Parathyroid adenoma (tissue), 2 donors: Measurements from ENCODE around the gene VSTM4.

Experiments used
- H2AFZ ChIP-seq: fragments of 300-600 bp; sonication (generic); one replicate; pipeline ENCODE4 v1.7.0; 2017; ENCODE audit warnings: antibody characterized with exemption, mild to moderate bottlenecking
- H3K27ac ChIP-seq: fragments of 300-600 bp; sonication (generic); one replicate; pipeline ENCODE4 v1.7.0; 2017
- H3K27me3 ChIP-seq: fragments of 300-600 bp; sonication (generic); one replicate; pipeline ENCODE4 v1.7.0; 2017; ENCODE audit warnings: low read length; ENCODE audit not compliant: control insufficient read depth, insufficient read depth
- H3K36me3 ChIP-seq: fragments of 300-600 bp; sonication (generic); one replicate; pipeline ENCODE4 v1.7.0; 2017; ENCODE audit warnings: low read length; ENCODE audit not compliant: control insufficient read depth, insufficient read depth
- H3K4me1 ChIP-seq: fragments of 300-600 bp; sonication (generic); one replicate; pipeline ENCODE4 v1.7.0; 2017; ENCODE audit warnings: control low read depth
- H3K4me2 ChIP-seq: fragments of 300-600 bp; sonication (generic); one replicate; pipeline ENCODE4 v1.7.0; 2017; ENCODE audit warnings: low read length
- H3K4me3 ChIP-seq: fragments of 300-600 bp; sonication (generic); one replicate; pipeline ENCODE4 v1.7.0; 2017; ENCODE audit warnings: low read depth, low read length
- H3K79me2 ChIP-seq: fragments of 300-600 bp; sonication (generic); one replicate; pipeline ENCODE4 v1.7.0; 2017; ENCODE audit warnings: control low read depth
- H3K9ac ChIP-seq: fragments of 300-600 bp; sonication (generic); one replicate; pipeline ENCODE4 v1.7.0; 2017; ENCODE audit warnings: mild to moderate bottlenecking
- H3K9me3 ChIP-seq: fragments of 300-600 bp; sonication (generic); one replicate; pipeline ENCODE4 v1.7.0; 2017; ENCODE audit warnings: low read length; ENCODE audit not compliant: control insufficient read depth
- CTCF ChIP-seq: fragments of 300-600 bp; sonication (generic); IDR thresholded peaks from one replicate; pipeline ENCODE4 v1.7.0; 2017; ENCODE audit warnings: antibody characterized with exemption, mild to moderate bottlenecking
- donor health status: primary hyperparathyroidism.

The VSTM4 gene

GRCh38 chr10:49079072-49079471 lies 36.2 kb downstream of the VSTM4 start:
- H2AFZ ChIP-seq: no peak overlapping the region
- no peaks in the 10 kb centered on the region for H3K27me3 ChIP-seq
- TF ChIP-seq CTCF: no peak
- H3K4me2 ChIP-seq: no peak overlapping the region
- H3K36me3 ChIP-seq: no peaks in the 10 kb centered on the region
- H3K4me3 ChIP-seq: no peak overlapping the region
- H3K9ac ChIP-seq: no peak overlapping the region
- H3K79me2 ChIP-seq: peaks cover 13% of the 10 kb centered on the region
- peaks cover 20% of the 10 kb centered on the region for H3K4me1 ChIP-seq
- H3K27ac ChIP-seq: no peak overlapping the region
- no peaks in the 10 kb centered on the region for H3K9me3 ChIP-seq

- TF ChIP-seq CTCF: no peak
- Histone ChIP-seq H2AFZ (no peak overlapping the region), H3K9me3 (no peaks in the 10 kb centered on the region)
These were observed 36.9 kb downstream of the VSTM4 start for GRCh38 chr10:49078433-49078832.

GRCh38 chr10:49076741-49077521 lies 38.4 kb downstream of the VSTM4 start:
- Histone ChIP-seq H2AFZ (no peak overlapping the region), H3K4me1 (peaks cover 22% of the 10 kb centered on the region), H3K9ac (no peak overlapping the region), H3K36me3 (no peaks in the 10 kb centered on the region), H3K9me3 (no peaks in the 10 kb centered on the region), H3K27me3 (no peaks in the 10 kb centered on the region), H3K79me2 (peaks cover 20% of the 10 kb centered on the region), H3K4me2 (no peak overlapping the region), H3K27ac (no peak overlapping the region), H3K4me3 (no peak overlapping the region)
- no peak for TF ChIP-seq CTCF

More at GRCh38 chr10:49078433-49078832, 36.9 kb downstream of the VSTM4 start:
- Histone ChIP-seq H3K27me3 (no peaks in the 10 kb centered on the region), H3K4me1 (peaks cover 22% of the 10 kb centered on the region), H3K9ac (no peak overlapping the region), H3K36me3 (no peaks in the 10 kb centered on the region), H3K4me2 (no peak overlapping the region), H3K27ac (no peak overlapping the region), H3K79me2 (peaks cover 16% of the 10 kb centered on the region), H3K4me3 (no peak overlapping the region)

- no peak for TF ChIP-seq CTCF
- no peak overlapping the region for H3K9ac ChIP-seq
- no peaks in the 10 kb centered on the region for H3K9me3 ChIP-seq
- H3K79me2 ChIP-seq: peaks cover 20% of the 10 kb centered on the region
- H3K36me3 ChIP-seq: no peaks in the 10 kb centered on the region
- H3K27me3 ChIP-seq: no peaks in the 10 kb centered on the region
- H3K4me2 ChIP-seq: no peak overlapping the region
- no peak overlapping the region for H2AFZ ChIP-seq
- H3K4me1 ChIP-seq: peaks cover 16% of the 10 kb centered on the region
- H3K4me3 ChIP-seq: no peak overlapping the region
- H3K27ac ChIP-seq: no peak overlapping the region
These were observed 39.0 kb downstream of the VSTM4 start for GRCh38 chr10:49076319-49076718.

GRCh38 chr10:49075743-49076142 lies 39.6 kb downstream of the VSTM4 start:
- Histone ChIP-seq H2AFZ (no peak overlapping the region), H3K4me1 (peaks cover 13% of the 10 kb centered on the region), H3K9me3 (no peaks in the 10 kb centered on the region), H3K27me3 (no peaks in the 10 kb centered on the region), H3K79me2 (peaks cover 20% of the 10 kb centered on the region), H3K36me3 (no peaks in the 10 kb centered on the region), H3K4me3 (no peak overlapping the region), H3K4me2 (no peak overlapping the region), H3K27ac (no peak overlapping the region), H3K9ac (no peak overlapping the region)
- TF ChIP-seq CTCF: no peak
